ENCODE results near the gene ICE1.
A peak's percentile ranks its signal among the peaks of the same experiment; 100 is the strongest.
"Not testable (repeated sequence)": the region's sequence is repeated elsewhere in the genome, so short reads cannot be mapped to it uniquely, and the experiment has no call there.

Gene ICE1

GRCh38 chr5:5404381-5404780 lies 18.1 kb upstream of the ICE1 start:
- no peak for DNase-seq

- DNase-seq: no peak
These were observed 17.0 kb upstream of the ICE1 start for GRCh38 chr5:5405441-5405840.

GRCh38 chr5:5407924-5408323 lies 14.6 kb upstream of the ICE1 start:
- no peak for DNase-seq

DNA sequence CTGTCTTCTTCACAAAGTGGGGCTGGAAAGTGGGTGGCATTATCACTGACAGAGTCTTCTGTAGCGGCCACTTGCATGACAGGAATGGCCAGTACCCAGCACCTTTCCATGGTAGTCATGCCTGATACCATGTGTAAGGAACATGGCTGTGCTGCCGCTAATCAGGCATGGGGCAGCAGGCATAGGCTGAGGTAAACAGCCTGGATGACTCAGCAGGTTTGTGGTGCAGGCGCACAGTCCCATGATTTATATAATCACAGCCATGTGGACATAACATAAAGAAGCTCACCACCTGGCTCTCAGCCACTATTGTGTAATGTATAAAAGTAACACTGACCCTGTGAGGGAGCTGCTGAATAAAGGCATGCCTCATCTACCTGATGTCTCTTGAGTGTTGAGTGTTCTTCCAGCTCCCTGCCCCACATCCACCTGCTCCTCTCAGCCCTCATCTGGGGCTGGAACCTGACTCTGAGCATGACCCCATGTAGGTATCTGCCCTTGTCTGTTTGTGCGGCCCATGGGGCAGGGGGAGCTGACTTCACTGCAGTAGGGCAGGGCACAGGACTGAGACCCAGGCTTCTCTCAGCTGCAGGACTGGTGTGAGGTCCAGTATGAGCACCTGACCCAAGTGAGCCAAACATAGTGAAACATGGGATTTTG lies 13.2 kb upstream of the ICE1 start:
- peak; percentile 10 for DNase-seq

DNA sequence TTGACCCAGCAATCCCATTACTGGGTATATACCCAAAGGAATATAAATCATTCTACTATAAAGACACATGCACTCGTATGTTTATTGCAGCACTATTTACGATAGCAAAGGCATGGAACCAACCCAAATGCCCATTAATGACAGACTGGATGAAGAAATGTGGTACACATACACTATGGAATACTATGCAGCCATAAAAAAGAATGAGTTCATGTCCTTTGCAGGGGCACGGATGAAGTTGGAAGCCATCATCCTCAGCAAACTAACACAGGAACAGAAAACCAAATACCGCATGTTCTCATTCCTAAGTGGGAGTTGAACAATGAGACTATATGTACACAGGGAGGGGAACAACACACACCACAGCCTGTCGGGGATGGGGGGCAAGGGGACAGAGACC lies 8.6 kb upstream of the ICE1 start:
- DNase-seq: not testable (repeated sequence)

DNA sequence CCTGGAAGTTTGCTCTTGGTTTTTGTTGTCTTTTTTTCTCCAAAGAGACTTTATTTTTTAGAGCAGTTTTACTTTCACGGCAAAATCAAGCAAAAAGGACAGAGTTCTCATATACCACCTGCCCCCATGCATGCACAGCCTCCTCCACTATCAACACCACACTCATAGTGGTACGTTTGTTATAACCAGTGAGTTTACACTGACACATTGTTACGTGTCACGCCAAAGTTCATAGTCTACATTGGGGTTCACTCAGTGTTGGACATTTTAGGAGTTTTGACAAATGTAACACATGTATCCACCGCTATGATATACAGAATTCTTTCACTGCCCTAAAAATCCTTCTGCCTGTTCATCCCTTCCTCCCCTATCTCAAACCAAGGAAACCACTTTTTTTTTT lies 7.5 kb upstream of the ICE1 start:
- no peak for DNase-seq

GRCh38 chr5:5416733-5417132 lies 5.7 kb upstream of the ICE1 start:
- DNase-seq: no peak

DNA sequence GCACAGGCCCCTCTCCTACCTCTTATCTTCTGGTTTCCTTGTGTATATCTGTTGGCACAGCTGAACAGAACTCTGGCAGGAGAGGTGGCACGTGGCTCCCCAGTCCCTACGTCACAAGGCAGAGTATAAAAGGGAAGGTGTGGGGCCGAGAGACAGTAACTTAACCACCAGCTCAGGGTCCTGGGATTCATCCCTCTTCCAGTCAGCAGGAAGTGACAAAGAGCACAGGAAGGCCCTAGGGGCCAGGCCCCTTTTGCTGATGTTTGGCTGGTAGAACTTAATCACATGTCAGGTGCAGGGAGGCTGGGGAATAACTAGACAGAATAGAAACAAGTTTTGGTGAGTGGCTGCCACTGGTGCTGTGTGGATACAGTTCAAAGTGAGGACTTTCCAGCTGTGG lies 4.5 kb upstream of the ICE1 start:
- no peak for DNase-seq

GRCh38 chr5:5418764-5419163 lies 3.7 kb upstream of the ICE1 start:
- no peak for DNase-seq

DNA sequence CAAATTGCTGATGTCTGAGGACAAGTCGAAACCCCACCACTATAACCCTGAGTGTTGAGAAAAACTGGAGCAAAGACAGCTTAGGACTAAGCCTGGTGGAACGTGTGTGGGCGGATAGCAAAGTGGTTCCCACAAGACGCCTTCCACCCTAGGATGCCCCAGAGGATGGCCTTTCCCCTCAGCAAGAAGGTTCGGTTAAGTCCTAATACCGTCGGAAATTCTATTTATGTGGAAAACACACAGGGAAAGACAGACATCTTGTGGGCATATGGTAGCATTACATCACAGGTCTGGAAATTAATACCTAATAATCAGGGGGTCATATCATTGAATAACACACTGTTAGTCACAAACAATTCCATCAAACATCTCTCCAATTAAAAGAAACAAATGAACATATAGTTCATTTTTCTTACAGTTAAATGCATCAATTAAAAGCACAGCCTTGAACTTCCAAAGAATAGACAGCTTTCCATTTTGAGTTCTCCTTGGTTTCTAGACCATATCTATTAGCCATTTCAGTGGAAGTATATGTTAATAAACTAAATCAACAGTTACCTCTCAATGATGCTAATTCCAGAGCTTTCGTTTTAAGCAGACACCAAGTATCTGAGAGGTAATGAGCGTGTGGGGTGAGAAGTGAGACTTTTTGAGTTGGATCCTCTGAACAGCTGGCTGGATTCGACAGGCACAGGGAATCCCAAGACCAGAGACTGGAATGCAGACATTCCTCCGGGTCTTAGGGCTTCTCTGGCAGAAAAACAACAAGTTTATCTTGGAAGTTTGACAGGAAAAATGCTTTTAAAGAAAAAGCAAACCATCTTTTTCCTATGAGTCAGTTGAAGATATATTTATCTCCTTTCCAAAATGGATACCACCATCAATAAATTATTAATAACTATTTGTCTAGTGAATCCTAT lies 2.9 kb upstream of the ICE1 start:
- peak; percentile 60 for DNase-seq

DNA sequence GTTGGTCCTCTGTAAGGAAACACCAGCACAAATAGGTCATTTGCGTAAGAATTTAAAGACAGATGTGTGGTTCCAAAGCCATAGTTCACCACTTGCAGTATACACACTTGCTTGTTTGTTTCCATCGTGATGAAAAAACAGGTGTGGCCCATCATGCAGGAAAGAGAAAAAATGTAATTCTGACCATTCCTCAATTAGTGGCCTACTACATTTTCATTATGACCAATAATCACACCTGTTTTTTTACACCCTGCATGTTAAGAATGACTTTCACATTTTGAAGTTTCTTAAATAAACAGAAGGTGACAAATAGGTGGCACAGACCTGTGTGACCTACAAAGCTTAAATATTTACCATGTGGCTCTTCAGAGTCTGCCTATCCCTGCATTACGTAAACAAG lies 2.2 kb upstream of the ICE1 start:
- DNase-seq: no peak

DNA sequence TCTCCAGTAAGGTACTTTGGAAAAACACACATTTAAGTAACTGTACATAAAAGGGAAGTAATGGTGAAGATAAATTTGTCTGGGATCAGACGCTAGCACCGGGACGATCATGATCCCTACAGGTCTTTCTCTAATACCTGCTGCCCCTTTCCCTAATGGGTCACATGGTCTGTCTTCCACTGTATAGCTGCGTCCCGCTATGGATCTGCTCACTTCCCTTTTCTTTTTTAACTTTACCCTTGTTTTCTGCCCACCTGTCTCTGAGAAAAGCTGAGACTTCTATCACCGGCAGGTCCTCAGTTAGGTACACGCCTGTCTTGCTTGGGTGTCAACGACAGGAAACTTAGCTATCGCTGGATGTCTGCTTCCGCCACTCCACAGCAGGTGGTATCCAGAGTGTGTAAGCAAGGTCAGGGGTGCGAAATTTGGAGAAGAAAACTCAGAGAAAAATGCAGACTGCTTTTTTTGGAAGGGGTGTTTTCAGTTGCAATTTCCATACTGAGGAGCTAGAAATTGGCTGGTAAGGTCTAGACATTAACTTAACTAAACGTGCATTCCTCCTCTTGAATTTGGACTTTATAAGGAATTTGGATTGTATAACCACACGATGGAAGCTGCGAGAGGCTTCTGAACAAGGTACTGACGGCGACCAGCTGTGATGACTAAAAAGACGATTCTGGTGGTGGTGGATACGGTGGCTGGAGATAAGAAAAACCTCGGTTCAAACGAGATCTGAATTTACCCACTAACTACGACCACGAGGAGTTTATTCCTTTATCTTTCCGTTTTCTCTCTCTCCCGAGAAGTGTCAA lies 1.1 kb upstream of the ICE1 start:
- DNase-seq: peak; percentile 10

DNA sequence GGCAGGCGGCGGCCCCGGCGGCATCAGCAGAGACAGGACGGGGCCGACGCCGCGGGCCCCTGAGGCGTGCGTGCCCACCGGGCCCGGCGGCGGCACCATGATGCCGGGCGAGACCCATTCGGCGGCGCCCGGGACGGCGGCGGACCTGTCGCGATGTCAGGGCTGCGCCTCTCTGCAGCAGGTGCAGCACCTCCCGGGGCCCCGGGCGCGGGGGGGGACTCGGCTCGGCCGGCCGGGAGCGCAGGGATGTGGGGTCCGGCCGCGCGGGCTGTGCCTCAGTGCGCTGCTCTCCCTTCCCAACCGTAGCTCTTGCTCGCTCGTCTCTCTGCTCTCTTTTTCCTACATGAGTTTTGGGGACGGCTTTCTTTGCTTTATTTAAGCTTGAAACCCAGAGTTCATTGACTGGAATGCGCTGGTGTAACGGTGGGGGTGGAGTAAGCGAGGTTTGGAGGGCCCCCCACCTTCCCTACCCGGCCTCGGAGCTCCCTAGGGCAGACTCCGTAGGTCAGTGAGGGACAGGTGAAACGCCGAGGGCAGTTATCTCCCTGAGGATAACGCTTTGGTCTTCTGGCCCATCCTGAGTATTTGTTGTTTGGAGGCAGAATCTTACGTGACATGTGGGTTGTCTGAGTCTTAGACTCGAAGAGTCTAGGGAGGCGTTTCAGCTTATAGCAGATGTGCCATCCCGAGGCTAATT lies 490 bp downstream of the ICE1 start:
- DNase-seq: no peak

- no peak for DNase-seq
These were observed 1.1 kb downstream of the ICE1 start for GRCh38 chr5:5423586-5423985.

DNA sequence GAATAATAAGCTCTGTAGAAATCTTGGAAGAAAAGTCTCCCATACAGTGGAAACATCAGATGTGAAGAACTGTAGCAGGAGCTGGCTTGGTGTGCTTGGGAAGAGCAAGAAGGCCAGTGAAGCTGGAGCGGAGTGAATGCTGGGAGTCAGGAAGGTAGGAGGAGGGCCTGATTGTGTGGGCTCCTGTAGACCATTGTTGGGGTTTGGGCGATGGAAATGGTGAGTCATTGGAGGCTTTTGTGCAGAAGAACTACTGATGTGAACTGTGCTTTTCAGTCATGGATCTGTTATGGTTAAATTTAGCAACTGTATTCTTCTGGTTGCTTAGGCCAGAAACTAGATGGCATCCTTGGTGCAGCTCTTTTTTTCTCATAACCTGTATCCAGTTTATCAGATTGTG lies 2.3 kb downstream of the ICE1 start:
- DNase-seq: no peak

- DNase-seq: no peak
These were observed 7.7 kb downstream of the ICE1 start for GRCh38 chr5:5430136-5430535.

DNA sequence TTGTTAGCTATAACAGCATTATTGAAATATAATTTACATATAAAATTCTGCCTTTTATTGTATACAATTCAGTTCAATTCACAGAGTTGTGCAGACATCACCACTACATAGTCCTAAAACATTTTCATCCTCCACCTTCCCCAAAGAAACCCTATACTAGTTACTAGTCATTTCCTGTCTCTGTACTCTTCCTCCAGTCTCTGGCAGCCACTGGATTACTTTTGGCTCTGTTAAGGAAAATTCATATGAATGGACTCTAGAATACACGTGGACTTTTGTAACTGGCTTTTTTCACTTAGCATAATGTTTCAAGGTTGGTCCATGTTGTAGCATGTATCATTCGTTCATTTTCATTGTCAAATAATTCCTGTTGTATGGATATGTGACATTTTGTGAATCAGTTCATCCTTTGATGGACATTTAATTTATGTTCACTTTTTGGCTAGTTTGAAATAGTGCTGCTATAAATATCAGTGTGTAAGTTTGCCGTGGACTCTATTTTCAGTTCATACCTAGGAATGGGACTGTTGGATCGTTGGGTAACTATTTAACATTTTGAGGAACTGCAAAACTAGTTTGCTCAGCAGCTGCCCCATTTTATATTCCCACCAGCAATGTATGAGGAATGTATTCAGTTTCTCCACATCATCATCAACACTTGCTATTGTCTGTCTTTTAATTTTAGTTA lies 9.7 kb downstream of the ICE1 start:
- DNase-seq: peak; percentile 55

GRCh38 chr5:5436203-5436760 lies 13.8 kb downstream of the ICE1 start:
- DNase-seq: no peak

GRCh38 chr5:5437227-5438172 lies 15.0 kb downstream of the ICE1 start:
- no peak for DNase-seq

- no peak for DNase-seq
These were observed 29.4 kb downstream of the ICE1 start for GRCh38 chr5:5451863-5452262.

Data from fibroblast of skin of abdomen (primary cell).